ENCODE data around the gene BATF. TPM values are rescaled to one million over a fixed set of nuclear protein-coding genes. Genes with fewer than 3 reads are reported as not detected.
A peak's percentile ranks its signal among the peaks of the same experiment; 100 is the strongest.

The BATF gene
- total RNA-seq, 6 experiments from 2014 or later, result 0.24 to 10.4 (median 0.87) TPM

GRCh38 chr14:75506930-75507329, 15.3 kb upstream of the BATF start:
- DNase-seq (no peak), ATAC-seq (no peak)
- TF ChIP-seq CTCF (IDR thresholded peaks at IDR 0.05) (no peak), POLR2A (IDR thresholded peaks at IDR 0.05) (no peak)
- Histone ChIP-seq H3K9me3 (no peaks in the 10 kb centered on the region), H3K36me3 (no peaks in the 10 kb centered on the region), H3K27ac (no peak overlapping the region), H3K4me3 (no peak overlapping the region), H3K4me1 (no peaks in the 10 kb centered on the region), H3K27me3 (no peaks in the 10 kb centered on the region)
- WGBS (ENCODE audit: insufficient coverage, low coverage, low lambda C conversion rate, missing lambda C conversion rate), result 77% methylated on average over 1 of the region's 1 CpG
- intact Hi-C loops (cut with DNase I), result no loop called here

GRCh38 chr14:75510547-75510946, 11.7 kb upstream of the BATF start:
- 100% methylated on average over 1 of the region's 1 CpG for WGBS (ENCODE audit: insufficient coverage, low coverage, low lambda C conversion rate, missing lambda C conversion rate)
- intact Hi-C loops (cut with DNase I), result no loop called here
- no peak for ATAC-seq
- TF ChIP-seq POLR2A (IDR thresholded peaks at IDR 0.05), result no peak
- no peak for TF ChIP-seq CTCF (IDR thresholded peaks at IDR 0.05)
- Histone ChIP-seq H3K27me3 (no peaks in the 10 kb centered on the region), H3K4me3 (no peak overlapping the region), H3K27ac (no peak overlapping the region), H3K4me1 (no peaks in the 10 kb centered on the region), H3K36me3 (no peaks in the 10 kb centered on the region), H3K9me3 (no peaks in the 10 kb centered on the region)
- DNase-seq, result no peak

- H3K27ac ChIP-seq, result no peak overlapping the region
- intact Hi-C loops (cut with DNase I), result no loop called here
- no peak for ATAC-seq
- DNase-seq, result no peak
- no peak overlapping the region for H3K4me3 ChIP-seq
- TF ChIP-seq POLR2A (IDR thresholded peaks at IDR 0.05) (no peak), CTCF (IDR thresholded peaks at IDR 0.05) (no peak)
- no peaks in the 10 kb centered on the region for H3K36me3 ChIP-seq
- H3K4me1 ChIP-seq, result no peaks in the 10 kb centered on the region
- H3K27me3 ChIP-seq, result no peaks in the 10 kb centered on the region
- no peaks in the 10 kb centered on the region for H3K9me3 ChIP-seq
Observed at GRCh38 chr14:75511201-75511600, 11.1 kb upstream of the BATF start.

GRCh38 chr14:75513911-75514672, 8.2 kb upstream of the BATF start:
- no peaks in the 10 kb centered on the region for H3K36me3 ChIP-seq
- no peak overlapping the region for H3K4me3 ChIP-seq
- ATAC-seq (peak in 1 of 4 donors; percentile 27), DNase-seq (no peak)
- 72% methylated on average over 6 of the region's 12 CpGs for WGBS (ENCODE audit: insufficient coverage, low coverage, low lambda C conversion rate, missing lambda C conversion rate)
- TF ChIP-seq POLR2A (IDR thresholded peaks at IDR 0.05), result no peak
- no peak for TF ChIP-seq CTCF (IDR thresholded peaks at IDR 0.05)
- H3K27me3 ChIP-seq, result no peaks in the 10 kb centered on the region
- no peaks in the 10 kb centered on the region for H3K9me3 ChIP-seq
- H3K27ac ChIP-seq, result no peak overlapping the region
- H3K4me1 ChIP-seq, result no peaks in the 10 kb centered on the region
- intact Hi-C loops (cut with DNase I), result no loop called here

Data from right lobe of liver (tissue), 6 donors.